Activated CD4-positive, alpha-beta T cell treated with anti-CD3 and anti-CD28 coated beads for 24 hours (primary cell): Measurements from ENCODE around the gene MGAT4A.
"Not testable (repeated sequence)": the region's sequence is repeated elsewhere in the genome, so short reads cannot be mapped to it uniquely, and the experiment has no call there.

Source experiments
- DNase-seq, 2 donors: peaks; one replicate each; pipeline ENCODE4 v3.0.0-alpha.2; 2020; ENCODE audit warnings: low read depth in 2 of 2

Gene MGAT4A

DNA sequence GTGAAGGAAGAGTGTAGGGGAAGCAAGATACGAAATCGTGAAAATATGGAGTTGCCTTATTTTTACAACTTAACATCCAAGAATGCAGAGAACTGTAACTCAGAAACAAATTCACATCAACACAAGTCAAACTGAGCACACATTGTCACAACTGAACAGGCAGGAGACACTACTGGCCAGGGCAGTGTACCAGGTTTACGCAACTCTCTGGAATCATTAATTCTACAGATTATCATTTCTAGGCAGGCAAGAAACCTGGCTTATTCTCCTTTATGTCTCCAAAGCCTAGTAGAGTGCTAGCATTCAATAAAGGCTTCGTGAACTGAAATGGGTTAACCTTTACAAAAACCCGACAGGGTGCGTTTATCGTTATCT is 123.2 kb downstream of the MGAT4A start:
- no peak for DNase-seq

DNA sequence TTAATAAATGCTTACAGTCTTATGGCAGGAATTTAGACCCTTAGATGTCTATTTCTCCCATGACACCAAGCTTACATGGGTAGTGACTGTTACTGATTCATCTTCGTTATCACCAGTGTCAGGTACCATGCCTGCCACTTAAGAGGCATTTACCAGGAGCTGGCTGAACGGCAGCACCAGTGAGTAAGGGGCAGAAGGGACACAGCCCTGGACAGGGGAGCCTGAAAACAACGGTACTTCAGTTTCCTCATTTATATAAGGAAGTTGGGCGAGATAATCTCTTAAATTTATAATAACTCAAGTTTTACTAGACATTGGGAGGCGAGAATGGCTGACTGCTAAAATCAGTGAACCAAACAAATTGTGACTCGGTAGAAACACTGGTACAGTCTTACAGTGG is 123.8 kb downstream of the MGAT4A start:
- DNase-seq, result no peak

DNA sequence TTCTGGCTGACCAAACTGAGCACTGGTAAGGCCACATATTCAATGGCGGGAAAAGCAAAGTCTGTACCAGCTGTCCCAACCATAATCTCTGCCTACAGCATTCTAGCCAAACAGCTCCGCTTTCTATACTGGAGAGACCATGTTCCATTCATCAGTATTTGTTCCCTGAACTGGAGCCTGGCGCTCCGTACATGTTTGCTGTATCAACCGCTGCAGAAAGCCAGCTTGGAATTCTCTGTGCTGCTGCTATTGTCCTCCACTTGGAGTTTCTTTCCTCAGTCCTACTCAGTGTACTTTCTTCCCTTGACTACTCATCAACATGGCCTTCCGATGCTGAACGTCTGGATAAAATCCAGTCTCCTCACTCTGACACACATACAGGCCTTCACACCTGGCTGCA is 124.5 kb downstream of the MGAT4A start:
- DNase-seq, result no peak

DNA sequence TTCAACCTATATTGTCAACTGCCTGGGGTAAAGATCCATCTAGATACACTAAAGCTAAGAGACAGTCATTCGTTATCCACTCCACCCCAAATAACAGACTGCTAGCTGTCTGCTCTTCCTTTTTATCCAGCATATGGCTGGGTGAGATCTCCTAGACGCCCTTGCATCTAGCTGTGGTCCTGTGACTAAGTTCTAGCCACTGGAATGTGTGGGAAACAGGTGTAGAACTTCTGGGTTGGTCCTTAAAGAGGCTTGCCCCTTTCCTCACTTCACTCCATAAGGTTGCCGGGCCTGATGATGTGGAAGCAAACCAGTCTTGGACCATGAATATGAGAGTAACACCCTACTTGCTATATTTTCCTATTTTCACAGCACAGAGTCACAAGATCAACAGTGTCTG is 125.9 kb downstream of the MGAT4A start:
- no peak for DNase-seq

DNA sequence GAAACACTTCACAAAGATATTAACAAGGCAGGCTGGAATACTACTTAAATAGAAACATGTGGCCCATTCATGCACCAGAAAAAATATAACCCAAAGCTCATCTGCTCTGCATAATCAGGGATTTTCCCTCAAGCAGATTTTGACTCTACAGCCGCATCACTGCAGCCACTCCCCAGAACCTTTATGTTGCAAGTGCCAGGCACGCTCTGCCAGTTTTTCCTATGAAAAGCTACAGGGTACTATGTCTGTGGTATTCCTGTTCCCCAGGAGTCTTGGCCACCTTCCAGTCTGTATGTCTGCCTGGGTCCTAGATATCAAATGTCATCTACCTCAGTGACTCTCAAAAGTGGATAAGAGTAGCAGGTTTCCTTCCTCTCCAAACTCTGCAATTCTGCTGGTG is 126.4 kb downstream of the MGAT4A start:
- DNase-seq, result no peak

DNA sequence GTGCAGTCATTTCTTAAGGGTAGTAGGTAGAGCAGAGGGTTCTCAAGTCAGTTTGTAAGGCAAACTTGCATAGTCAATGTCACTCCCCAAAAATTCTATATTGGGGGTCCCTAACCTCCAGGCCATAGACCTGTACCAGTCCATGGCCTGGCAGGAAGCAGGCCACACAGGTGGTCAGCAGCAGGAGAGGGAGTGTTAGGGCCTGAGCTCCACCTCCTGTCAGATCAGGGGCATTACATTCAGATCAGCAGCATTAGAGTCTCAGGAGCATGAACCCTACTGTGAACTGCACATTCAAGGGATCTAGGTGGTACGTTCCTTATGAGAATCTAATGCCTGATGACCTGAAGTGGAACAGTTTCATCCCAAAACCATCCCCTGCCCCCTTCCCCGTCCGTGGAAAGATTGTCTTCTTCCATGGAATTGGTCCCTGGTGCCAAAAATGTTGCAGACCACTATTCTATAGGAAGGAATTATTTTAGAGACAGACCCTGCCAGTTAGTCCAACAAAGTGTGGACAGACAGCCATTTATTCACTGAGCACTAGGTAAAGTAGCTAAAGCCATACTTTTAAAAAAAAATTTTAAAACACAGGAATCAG is 129.3 kb downstream of the MGAT4A start:
- no peak for DNase-seq

DNA sequence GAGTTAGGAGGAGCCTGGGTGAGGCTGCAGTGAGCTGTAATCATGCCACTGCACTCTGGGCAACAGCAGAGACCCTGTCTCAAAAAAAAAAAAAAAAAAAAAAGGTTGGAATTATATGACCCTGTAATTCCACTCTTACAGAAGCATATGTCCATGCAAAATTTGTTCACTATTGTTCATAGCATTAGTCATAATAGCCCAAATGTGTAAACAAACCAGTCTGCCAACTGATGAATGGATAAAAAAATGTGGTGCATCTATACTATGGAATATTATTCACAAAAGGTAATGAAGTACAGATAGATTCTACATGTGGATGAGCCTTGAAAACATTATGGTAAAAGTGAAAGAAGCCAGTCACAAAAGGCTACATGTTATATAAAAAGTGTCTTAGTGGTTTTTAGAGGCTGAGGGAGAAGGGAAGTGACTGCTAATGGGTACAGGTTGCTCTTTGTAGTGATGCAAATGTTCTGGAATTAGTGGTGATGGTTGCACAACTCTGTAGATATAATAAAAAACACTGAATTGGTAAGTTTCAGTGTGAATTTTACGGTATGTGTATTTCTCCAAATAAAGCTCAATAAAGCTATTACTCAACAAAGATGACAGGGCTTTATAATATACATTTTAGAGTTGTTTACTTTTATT is 132.0 kb downstream of the MGAT4A start:
- DNase-seq, result no peak

DNA sequence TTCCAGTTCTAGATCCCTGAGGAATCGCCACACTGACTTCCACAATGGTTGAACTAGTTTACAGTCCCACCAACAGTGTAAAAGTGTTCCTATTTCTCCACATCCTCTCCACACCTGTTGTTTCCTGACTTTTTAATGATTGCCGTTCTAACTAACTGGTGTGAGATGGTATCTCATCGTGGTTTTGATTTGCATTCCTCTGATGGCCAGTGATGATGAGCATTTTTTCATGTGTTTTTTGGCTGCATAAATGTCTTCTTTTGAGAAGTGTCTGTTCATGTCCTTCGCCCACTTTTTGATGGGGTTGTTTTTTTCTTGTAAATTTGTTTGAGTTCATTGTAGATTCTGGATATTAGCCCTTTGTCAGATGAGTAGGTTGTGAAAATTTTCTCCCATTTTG is 136.3 kb downstream of the MGAT4A start:
- not testable (repeated sequence) for DNase-seq

DNA sequence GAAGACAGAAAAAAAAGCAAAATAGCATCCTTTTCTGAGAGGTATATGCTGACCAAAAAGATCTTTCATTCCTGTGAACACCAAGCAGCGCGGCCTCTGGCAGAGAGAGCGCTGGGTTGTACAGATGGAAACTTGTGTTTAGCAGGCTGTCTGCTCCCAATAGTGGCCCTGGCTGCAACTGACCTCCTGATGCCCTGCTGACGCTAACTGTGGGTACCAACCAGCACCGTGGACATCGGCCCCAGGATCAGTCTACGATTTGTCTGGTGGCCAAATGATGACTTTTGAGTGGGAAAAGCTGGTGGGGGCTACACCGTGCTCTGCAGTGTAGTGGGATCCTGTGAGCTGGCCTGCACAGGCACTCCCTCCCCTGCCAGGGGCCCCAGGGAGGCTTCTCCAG is 138.4 kb downstream of the MGAT4A start:
- no peak for DNase-seq

DNA sequence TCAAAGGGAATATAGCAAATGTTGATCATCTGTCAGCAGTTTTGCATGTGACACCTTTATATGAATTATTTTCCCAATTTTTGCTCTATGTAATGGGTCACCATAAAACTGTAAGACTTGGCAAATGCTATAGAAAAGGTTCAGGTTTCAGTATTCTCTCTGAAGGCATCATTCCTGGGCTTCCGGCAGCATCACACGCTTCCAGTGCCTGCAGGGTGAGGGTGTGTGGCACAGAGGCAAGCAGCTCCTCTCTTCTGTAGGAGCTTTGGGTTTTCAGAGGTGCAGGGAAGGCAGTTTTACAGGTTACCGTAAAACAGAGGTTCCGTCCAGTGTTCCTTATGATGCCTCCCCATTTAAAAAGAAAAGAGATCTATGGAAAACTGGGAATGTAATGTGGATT is 141.4 kb downstream of the MGAT4A start:
- DNase-seq, result no peak

DNA sequence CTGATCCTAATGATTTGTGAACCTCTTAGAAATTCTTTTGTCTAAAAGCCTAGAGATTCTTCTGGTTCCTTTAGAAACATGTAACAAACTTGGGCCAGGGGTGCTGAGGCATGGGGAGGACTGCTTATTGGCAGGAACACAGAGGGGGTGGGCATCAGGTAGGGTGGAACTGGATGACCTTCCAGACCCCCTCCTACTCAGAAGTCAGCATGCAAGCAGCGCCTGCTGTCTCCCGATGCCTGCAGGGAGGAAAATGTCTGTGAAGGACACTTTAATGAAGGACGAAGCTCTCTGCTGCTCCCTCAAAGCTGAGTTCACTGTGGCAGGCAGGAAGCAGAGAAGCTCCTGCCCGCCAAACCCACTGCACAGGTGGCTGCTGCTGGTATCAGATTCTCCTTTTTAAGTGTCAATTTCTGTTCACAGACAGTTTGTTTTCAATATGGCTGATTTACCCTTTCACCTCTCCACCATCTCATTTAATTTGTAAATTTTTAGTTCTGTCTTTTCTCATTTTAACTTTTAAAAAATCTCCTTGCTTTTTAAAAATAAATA is 142.0 kb downstream of the MGAT4A start:
- no peak for DNase-seq

DNA sequence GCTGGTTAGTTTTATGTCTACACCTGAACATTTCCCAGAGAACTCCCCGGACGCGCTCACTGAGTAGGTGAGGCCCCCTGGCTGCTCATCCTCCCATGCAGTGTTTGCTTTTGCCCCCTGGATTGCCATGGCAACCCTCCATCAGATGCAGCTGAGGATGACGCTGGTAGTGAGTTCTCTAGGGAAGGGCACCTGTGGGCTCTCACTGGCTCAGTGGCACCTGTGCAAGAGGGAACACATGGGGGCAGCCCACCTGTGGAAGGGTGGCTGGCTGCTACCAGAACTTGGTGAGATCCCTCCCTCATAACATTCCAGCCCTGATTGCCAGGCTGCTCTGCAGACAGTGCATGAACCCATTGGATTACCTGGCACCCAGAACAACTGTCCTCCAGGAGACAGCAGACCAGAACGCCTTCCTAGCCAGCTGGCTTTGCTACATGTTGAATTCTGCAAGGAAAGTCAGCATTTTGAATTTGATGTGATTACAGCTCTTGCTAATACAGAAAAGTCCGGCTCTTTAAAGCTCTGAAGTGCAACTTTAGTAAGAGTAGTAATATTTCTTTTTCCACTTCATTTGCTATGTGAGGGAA is 144.3 kb downstream of the MGAT4A start:
- DNase-seq, result no peak

DNA sequence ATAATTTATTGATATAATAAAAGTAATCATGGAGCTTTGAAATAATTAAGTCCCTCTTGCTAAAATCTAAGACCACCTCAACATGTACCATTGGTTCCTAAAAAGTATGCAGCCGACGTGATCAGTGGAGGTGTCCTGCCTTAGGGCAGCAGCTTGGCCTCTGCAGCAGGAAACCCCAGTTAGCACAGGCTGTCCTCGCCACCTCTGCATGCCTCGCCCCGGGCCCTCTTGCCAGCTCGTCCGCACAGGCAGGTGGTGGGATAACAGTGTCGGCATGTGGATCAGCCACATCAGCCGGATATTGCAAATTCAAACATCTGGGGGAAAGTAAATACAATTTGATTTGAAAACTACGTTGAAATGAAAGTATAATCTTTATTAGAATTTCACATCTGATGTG is 145.5 kb downstream of the MGAT4A start:
- DNase-seq, result no peak

DNA sequence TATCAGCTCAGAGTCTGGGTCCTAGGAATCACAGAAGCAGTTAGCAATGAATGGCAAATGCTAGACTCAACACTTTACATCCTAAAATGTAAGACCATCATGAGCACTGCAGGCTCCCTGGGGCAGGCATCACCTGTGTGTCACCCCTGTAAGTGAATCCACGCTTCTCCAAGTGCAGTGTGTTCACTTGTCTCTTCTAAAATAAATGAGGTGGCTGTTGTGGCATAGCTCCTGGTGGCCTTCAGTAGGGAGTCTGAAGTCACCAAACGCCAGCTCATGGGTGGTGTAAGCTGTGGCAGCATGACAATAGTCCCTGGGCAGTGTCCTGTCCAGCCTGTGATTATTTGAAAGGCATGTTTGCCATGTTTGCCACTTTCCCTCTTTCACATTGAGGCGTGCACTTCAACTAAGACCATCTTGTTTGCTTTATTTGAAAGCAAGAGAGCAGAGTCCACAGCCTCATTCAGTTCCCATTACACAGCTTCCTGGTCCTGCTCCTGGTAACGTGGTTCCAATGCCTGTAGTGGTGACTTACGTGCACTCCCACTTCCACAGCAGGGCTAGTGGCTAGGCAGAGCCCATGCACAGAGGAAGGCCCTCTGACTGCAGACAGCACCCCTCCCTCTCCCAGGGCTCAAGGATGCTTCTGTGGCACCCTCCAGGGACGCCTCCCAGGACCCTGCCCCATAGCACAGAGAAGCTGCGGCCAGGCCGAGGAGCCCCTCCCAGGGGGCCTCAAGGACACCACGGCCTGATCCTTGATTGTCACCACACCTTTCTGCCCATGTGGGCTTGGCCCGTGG is 146.9 kb downstream of the MGAT4A start:
- DNase-seq, result no peak

DNA sequence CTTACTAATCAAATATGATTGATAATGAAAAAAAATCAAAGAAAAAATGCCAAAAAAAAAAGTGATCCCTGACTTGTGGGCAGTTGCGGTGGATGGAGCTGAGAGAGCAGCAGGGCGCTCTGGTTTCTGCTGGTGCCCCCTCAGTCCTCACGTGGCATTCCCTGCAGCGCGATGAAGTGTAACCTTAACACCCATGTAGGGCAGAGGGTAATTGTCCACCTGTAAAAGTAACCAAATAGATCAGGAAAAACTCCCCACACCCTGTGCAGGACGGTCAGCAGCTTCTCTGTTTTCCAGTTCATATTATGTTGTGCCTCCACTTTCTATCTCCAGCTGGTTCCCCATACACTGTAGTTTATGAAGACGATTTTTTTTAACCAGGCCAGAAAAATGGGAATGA is 147.7 kb downstream of the MGAT4A start:
- no peak for DNase-seq

DNA sequence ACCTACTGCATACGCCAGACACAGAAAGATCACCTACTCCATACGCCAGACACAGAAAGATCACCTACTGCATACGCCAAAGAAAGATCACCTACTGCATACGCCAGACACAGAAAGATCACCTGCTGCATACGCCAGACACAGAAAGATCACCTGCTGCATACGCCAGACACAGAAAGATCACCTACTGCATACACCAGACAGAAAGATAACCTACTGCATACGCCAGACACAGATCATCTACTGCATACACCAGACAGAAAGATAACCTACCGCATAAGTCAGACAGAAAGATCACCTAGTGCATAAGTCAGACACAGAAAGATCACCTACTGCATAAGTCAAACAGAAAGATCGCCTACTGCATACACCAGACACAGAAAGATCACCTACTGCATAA is 148.4 kb downstream of the MGAT4A start:
- DNase-seq, result no peak

DNA sequence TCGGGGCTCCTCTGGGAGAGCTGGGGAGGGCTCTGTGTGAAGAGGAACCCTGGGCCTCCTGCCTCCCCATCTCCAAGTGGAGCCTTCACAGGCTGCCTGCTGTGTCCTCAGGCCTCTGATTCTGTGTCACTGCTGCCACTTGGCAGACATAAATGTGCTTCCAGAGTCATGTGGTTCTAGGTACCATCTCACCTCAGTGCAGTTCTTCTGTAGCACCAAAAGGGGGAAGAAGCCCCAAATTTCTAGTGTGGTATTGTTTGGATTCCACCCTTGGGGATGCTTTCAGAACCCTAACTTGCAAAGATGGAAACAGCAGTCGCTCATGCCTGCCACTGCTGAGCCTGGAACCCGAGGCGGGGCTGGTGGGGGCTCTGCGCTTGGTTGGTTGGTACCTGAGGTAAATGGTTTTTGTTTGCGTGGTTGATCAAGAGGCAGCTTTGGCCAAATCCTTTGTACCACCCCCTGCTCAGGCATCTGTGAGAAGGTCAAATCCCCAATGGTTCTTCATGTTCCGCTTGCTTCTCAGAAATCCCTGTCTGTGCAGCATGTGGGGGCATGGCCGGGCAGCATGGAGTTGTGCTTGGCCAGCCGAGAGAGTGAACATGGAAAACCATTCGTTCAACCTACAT is 150.2 kb downstream of the MGAT4A start:
- DNase-seq, result no peak

DNA sequence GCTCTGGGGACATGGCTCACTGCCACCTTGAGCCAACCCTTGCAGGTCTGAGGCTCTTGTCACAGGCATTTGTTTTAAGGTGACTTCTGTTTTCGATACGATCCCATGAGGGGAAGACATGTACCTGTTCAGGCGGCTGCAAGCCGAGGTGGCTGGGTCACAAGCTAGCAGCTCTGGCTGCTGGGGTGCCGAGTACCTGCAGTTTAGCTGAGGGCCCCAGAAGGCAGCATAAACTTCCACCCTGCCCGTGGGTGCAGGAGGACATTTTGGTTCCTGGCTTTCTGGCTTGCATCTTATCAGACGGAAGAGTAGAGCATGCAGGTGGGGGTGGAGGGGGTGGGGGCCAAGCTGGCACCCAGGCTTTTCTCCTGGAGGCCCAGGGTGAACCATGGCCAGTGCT is 151.0 kb downstream of the MGAT4A start:
- no peak for DNase-seq

DNA sequence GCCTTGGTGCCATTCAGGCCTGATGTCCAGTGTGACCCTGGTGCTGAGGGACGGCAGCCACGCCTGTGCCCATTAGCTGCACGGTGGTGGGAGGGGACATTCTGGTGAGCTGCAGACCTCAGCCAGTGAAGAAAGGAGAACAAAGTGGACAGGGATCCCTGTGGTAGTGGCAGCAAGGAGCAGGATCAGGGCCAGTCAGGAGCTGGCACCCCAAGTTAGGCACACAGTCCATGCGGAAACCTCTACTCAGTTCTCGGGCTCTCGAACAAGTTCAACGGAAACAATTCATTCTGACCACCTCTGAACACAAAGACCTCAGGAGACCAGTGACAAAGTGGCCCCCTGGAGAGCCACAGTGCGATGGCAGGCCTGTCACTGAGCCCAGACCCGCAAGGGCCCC is 152.7 kb downstream of the MGAT4A start:
- DNase-seq, result no peak

DNA sequence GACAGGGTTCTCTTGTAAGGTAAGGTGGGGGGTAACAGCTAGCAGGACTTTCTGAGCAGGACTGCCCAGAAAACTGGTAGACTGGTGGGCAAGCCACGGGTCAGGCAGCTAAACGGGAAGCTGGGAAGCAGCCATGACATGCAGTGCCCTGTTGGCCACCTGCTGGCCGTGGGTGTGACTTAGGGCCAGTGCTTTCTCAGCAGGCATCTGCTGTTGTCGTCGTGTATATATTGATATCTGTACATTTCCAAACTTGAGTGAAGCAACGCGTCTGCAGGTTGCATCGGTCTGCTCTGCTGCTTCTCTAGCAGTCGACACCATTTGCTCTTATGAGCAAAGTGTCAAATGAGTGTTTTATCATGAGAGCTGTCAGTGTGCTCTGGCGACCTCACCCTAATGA is 153.6 kb downstream of the MGAT4A start:
- no peak for DNase-seq

DNA sequence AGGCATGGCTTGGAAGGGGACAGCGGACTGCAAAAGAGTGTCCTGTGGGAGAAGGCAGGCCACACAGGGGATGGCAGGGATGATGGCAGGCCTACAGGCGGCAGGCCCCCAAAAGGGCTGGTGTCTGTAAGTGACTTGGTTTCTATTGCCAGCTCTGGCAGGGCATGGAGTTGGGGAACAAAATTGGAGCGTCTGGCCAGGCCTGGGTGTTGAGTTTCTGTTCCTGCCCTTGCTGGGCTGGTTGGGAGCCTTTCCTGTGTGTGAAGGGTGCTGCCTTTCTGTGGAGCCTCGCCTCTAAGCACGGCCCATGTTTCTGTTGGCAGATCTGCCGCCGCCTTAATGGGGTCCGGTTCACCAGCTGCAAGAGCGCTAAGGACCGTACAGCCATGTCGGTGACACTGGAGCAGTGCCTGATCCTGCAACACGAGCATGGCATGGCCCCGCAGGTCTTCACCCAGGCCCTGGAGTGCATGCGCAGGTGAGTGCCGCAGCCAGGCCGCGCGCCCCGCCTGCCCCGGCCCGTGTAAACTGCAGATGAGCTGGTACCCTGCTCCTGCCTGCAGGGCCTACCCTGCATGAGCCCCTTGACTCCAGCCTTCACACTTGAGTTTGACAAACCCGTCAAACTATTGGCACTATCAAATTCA is 154.1 kb downstream of the MGAT4A start:
- DNase-seq, result no peak

DNA sequence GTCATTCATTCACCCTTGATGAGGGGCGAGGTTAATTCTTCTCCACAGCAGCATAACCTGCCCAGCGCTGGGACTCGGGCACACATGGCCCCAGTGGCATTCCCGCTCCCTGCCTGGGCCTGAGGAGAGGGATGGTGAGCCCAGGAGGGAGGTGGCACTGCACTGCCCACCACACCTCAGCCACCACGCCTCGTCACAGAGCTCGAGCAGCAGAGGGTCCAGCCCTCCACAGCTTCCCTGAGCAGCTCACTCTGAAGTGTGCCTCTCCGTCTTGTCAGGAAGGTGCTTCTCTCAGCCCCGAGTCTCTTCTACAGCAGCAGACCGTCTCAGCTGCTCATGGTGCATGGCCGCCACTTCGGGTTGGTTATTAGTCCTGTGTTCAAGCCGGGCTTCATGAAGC is 157.5 kb downstream of the MGAT4A start:
- no peak for DNase-seq
